HG03457 (cell line): ENCODE data around the gene RIMS1.

Experiments used
- ATAC-seq: cut with Tn5 transposase; IDR thresholded peaks from one replicate; pipeline ENCODE4 v1.9.1; 2021; ENCODE audit warnings: moderate number of reproducible peaks; ENCODE audit not compliant: unreplicated experiment

The RIMS1 gene

GRCh38 chr6:72084992-72085569 lies 198.7 kb downstream of the RIMS1 start:
- ATAC-seq, result no peak

GRCh38 chr6:72094506-72094905 lies 208.2 kb downstream of the RIMS1 start:
- no peak for ATAC-seq

GRCh38 chr6:72102561-72102960 lies 216.2 kb downstream of the RIMS1 start:
- no peak for ATAC-seq

- no peak for ATAC-seq
Measured at GRCh38 chr6:72111611-72112010, 225.3 kb downstream of the RIMS1 start.

GRCh38 chr6:72130327-72130726 lies 244.0 kb downstream of the RIMS1 start:
- no peak for ATAC-seq

- ATAC-seq, result no peak
Measured at GRCh38 chr6:72132427-72132826, 246.1 kb downstream of the RIMS1 start.

GRCh38 chr6:72132851-72133250 lies 246.5 kb downstream of the RIMS1 start:
- no peak for ATAC-seq

GRCh38 chr6:72133324-72133723 lies 247.0 kb downstream of the RIMS1 start:
- ATAC-seq, result no peak

- ATAC-seq, result no peak
Measured at GRCh38 chr6:72140795-72141194, 254.4 kb downstream of the RIMS1 start.

- no peak for ATAC-seq
Measured at GRCh38 chr6:72149715-72150114, 263.4 kb downstream of the RIMS1 start.

GRCh38 chr6:72151742-72152141 lies 265.4 kb downstream of the RIMS1 start:
- no peak for ATAC-seq

- ATAC-seq, result no peak
Measured at GRCh38 chr6:72175916-72176315, 289.6 kb downstream of the RIMS1 start.

GRCh38 chr6:72182337-72183246 lies 296.2 kb downstream of the RIMS1 start:
- ATAC-seq, result no peak

- ATAC-seq, result no peak
Measured at GRCh38 chr6:72203983-72204382, 317.6 kb downstream of the RIMS1 start.

- ATAC-seq, result no peak
Measured at GRCh38 chr6:72205500-72205899, 319.1 kb downstream of the RIMS1 start.

GRCh38 chr6:72206606-72207005 lies 320.3 kb downstream of the RIMS1 start:
- ATAC-seq, result no peak

- no peak for ATAC-seq
Measured at GRCh38 chr6:72212686-72213085, 326.3 kb downstream of the RIMS1 start.

- ATAC-seq, result no peak
Measured at GRCh38 chr6:72213654-72214053, 327.3 kb downstream of the RIMS1 start.

GRCh38 chr6:72216222-72217068 lies 330.1 kb downstream of the RIMS1 start:
- no peak for ATAC-seq

GRCh38 chr6:72217626-72218025 lies 331.3 kb downstream of the RIMS1 start:
- ATAC-seq, result no peak

GRCh38 chr6:72218125-72218524 lies 331.8 kb downstream of the RIMS1 start:
- no peak for ATAC-seq

- no peak for ATAC-seq
Measured at GRCh38 chr6:72219536-72219935, 333.2 kb downstream of the RIMS1 start.
